GM19328 (cell line): ENCODE results near the gene TGM2.

Source experiments
- ATAC-seq: cut with Tn5 transposase; IDR thresholded peaks from one replicate; pipeline ENCODE4 v1.9.1; 2021; ENCODE audit warnings: mild to moderate bottlenecking, moderate library complexity; ENCODE audit not compliant: unreplicated experiment

TGM2 gene

GRCh38 chr20:38165089-38165965, at the start of gene TGM2:
TSS of gene TGM2 (minus strand) at chr20:38165270. CDS start at chr20:38165198, 72 bp downstream.
- no peak for ATAC-seq

DNA sequence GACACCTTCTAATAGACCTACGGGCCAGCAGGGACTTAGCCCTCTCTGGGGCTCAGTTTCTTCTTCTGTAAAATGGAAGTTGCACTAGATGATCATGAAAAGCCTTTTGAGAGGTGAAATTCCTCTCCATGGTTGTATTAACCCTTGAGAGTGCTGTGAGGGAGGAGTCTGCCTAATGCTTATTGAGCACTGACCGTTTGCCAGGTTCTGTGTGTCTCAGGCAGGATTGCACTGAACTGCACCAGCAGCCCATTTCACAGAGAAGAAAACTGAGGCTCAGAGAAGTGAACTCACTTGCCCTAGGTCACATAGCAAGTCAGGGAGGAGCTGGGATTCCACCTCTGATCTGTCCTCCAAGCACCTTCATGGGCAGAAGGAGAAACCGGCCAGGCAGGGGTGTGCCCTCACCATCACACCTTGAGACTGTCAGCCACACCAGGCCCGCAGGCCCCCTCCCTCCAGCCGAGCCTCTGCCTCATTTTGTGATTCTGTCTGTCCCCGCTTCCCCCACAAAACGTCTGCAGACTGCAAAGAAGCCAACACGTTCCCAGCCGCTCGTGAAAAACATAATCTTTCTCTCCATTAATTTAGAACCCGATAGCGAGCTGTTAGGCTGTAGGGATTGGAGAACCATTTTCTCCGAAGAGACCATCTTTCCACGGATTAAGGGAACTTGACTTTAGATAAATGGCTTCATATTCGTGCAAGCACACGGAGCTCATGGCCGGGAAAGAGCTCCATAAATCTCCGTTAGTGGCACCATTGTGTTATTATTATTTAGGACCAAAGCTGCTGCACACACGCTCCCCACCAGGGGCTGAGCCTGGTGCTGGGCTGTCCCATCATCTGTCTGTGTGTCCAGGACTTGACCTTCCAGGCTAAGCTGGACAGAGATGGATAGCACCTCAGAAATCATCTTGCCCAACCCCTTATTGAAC, 49.5 kb upstream of the TGM2 start:
- ATAC-seq: no peak

DNA sequence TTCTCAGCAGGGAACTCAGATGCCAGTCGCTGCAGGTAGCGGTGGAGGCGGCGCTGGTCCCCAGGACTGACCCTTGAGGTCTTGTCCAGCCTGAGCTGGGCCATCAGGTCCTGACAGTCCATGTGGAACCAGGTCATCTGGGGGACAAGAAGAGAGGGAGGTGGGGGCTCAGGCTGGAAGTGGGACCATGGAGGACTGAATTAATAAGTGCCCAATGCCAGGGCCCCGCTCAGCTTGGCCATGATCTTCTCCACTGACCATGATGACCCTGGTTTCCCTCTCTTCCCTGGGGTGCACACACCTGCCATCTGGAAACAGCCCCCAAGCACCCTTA, 48.5 kb upstream of the TGM2 start:
- ATAC-seq: no peak

DNA sequence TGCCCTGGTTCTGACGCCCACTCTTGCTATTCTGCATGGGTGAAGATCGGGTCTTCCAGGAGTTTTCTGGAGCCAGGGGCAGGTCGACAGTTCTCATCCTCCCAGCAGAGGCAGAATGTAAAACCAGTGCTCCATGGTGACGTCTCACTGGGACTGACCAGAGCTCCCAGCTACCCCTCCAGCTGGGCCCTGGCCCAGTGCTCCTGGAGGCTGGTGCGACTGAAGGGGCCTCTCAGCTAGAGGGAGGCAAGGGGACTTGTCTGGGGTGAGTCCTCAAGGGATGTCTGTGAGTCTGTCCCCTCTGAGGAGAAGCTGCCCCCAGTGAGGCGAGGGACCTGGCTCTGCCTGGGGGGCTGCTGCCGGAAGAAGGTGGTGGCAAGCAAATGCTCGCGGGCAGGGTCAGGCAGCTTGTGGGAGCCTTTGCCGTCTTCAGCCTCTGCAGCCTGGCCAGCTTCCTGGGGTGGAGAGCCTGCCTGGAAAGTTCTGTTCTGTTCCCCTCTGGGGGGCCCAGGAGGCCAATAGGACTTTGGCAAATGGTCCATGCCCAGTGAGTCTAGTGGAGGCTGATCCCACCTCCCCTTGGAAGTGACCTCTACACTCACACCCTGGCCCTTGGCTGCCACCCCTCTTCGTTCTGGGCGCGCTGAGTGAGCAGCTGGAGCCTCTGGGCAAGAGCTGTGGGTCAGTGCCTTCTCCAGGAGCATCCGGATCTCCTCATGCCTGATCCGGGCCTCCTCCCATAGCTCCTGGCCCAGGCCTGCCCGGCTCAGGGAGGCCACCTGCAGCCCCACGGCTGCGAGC, 47.9 kb upstream of the TGM2 start:
- no peak for ATAC-seq

DNA sequence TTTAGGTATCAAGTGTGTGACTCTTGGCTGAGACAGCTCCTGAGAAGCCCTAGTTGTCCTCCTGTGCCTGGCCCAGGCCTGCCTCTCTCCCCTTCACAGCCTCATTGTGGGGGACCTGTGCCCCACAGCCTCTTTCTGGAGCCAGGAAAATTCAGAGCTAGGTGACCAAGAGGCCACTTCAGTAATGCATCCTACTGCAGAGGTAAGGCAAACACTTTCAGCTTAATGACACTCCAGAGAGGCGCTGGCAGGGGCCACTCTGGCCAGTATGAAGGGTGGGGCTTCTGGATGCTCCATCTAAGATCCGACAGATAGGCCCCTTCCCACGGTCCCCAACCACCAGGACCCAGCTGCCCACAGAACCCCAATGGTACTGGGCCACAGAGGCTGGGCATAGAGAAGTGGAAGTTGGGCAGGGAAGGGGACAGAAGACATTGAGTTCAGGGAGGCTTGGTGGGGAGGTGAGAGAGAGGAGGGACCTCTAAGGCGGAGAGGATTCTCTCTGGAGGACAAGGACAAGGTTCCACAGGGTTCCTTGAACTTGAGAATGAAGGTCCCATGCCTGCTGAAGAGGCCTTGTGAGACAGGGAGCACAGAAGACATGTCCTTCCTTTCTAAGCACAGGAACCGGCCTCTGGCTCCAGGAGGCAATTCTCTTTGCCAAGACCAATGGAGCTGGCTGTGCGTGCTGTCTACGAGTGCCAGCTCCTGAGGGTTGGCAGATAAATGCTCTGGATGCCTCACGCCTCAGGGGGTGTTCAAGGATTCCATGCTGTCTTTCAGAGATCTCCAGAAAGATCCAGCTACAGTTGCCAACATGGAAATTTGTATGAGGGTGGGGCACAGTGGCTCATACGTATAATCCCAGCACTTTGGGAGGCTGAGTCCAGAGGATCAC, 46.4 kb upstream of the TGM2 start:
- ATAC-seq: no peak

DNA sequence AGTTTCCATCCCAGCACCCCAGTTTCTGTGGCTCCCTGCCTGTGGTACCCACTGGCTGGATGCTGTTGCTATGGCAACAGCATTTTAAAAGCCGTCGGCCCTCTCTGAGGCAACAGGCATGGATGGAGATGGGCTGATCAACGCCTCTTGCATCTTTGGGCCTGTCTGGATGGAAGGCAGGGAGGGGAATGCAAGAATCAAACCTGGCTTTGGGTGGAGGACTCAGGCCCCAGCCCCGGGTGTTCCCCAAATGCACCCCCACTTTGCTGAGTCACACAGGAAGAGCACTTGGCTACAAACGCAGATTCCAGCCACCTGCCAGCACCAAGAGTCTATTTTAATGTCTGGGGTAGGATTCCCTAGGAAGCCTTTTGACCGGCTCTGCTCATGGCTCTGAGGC, 45.7 kb upstream of the TGM2 start:
- ATAC-seq: no peak

DNA sequence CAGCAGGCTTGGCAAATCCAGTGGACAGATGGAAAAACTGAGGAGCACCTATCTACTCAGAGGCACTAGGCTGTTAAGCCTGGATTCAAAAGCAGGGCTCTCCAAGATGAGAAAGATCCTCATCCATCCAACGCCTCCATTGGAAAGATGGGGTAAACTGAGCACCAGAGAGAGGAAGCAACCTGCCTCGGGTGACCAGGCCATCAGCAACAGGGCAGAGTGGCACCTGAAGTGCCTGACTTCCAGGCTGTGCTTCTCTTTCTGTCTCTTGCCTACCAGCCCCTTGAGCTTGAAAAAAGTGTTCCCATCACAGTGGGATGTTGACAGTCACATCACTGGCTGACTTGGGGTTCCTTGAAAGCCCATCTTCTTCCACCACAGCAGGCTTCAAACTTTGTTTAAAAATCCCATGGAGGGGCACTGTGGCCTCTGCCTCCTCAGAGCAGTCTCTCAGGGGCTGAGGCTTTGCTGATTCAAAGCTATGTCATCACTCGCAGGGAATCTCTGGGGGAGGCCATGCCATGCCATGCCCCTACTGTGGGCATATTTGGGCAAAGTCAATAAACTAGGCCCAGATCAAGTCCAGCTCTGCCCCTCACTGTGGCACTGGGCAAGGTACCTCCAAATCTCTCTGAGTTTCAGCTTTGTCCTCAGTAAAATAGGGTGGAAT, 44.8 kb upstream of the TGM2 start:
- no peak for ATAC-seq

GRCh38 chr20:38209054-38209675, 44.1 kb upstream of the TGM2 start:
- no peak for ATAC-seq

- no peak for ATAC-seq
Measured at GRCh38 chr20:38208523-38208922, 43.5 kb upstream of the TGM2 start.

DNA sequence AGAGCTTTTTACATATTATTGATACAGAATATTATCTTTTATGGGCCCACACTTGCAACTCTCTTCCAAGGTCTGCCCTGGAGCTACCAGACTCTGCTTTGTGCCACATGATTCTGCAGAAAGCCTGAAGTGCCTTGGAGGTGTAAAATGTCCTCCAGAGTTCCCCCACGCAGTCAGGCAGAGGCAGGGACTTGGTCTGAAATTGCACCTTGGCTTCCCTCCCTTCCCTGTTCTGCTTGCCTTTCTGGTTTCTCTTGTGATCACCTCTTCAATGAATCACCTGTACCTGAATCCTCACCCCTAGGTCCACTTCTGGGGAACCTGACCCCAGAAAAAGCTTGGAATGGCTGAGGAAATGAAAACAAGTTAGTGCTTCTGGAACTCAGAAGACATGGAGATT, 43.0 kb upstream of the TGM2 start:
- ATAC-seq: no peak

DNA sequence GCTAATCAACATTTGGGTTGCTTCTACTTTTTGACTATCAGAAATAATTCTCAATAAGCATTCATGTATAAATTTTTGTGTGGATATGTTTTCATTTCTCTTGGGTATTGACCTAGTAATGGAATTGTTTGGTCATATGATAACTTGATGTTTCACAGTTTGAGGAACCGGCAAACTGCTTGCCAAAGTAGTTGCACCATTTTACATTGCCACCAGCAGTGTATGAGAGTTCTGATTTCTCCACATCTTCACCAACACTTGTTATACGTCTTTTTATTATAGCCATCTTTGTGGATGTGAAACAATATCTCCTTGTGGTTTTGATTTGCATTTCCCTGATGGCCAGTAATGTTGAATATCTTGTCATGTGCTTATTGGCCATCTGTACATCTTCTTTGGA, 42.6 kb upstream of the TGM2 start:
- no peak for ATAC-seq

- ATAC-seq: no peak
Measured at GRCh38 chr20:38205001-38205400, 39.9 kb upstream of the TGM2 start.

GRCh38 chr20:38203981-38204357, 38.9 kb upstream of the TGM2 start:
- no peak for ATAC-seq

DNA sequence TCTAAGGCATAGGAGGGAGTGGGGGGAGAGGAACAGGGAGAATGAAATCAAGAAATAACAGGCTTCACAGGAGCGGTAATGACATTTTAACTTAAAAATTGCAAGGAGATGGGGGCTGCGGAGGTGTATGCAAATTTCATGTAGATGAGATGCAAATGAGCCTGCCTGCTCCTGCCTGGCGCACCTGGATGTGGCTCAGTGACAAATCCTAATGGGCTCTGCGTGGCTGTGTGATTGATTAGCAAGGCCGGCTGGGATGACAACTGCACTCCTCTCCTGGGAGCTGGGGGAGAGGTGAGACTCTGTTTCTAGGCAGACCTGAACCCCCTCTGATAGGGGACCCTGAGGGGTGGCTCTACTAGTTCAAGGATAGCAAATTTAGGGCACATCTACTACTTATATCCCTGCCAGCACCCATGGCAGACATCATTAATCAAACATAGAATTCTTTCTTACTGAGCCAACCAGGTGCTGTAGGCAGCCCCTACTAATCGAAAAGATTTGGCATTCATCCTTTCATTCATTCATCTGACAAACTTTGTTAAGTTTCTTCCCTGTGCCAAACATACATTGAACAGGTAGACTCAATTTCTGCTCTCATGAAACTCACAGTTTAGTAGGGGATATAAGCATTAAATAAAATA, 38.4 kb upstream of the TGM2 start:
- no peak for ATAC-seq

DNA sequence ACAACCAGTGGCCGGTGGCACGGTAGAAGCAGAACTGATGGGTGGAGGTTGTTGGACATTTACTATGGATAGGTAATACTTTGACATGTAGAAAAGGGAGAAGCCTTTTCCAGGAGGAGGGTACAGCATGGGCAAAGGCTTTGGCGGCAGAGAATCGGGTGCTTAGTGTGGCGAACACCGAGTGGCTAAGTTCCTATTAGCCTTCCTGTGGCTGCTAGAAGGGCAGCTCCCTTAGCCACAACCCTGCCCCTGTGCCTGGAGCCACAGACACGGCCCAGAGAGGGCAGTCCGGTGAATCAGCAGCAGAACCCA, 37.9 kb upstream of the TGM2 start:
- ATAC-seq: no peak

DNA sequence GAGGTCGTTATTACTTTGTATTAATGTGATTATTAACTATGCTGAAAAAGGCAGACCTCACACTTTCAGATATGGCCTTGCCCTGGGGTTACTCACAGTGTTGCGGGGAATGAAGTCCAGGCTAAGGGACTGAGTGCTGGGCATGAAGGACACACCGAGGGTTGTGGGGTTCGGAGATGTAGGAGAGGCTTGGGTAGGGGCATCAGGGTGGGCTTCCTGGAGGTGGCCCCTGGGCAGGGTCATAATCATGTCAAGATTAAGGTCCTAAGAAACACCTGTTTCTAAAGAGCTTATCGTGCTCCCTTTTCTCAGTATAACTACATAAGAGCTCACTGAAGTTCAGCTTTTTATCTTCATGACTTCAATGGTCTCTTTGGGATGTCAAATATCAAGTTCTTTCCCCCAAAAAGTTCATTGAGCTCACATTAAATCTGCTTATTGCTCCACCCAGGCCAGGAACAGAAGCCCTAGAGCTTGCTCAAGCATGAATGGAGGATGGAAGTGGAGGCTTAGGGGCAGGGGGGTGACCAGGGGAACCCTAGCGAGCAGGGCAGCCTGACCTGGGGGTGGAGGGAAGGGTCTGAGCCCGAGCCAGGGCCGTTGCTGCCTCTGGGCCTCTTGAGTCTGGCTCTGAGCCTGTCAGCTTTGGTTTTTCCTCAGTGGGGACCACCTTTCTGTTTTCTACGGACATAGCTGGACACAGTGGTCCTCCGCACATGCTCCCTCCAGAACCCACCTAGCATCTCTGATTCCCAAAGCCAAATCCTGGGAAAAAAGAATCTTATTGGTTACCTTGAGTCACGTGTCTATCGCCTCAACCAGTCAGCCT, 37.3 kb upstream of the TGM2 start:
- no peak for ATAC-seq

- ATAC-seq: no peak
Measured at GRCh38 chr20:38201356-38201755, 36.3 kb upstream of the TGM2 start.

DNA sequence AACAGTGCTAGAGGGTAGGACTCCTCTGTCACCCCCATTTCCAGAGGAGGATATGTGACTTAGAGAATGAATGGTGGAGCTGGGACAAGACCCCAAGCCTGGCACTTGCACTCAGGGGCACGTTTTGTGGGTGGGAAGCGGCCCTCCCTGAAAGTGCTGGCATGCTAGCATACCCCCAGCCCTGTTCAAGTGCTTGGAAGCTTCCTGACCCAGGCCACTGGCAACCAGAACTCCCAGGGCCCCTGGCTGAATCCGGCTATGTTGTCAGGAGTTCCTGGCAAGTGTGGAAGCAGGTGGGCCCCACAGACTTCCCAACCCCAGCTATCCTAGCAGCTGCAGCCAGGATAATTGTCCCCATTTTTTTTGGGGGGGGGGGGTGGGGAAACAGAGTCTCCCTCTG, 35.6 kb upstream of the TGM2 start:
- no peak for ATAC-seq
